Activated T-cell treated with anti-CD3 and anti-CD28 coated beads, Interleukin-2, amount 50 U/mL, for 4 hours (primary cell): ENCODE results near the gene KLK15. TPM values are rescaled to one million over a fixed set of nuclear protein-coding genes. Genes with fewer than 3 reads are reported as not detected.

Experiments used
- ATAC-seq, 2 donors: fragments of 200-7000 bp; cut with Tn5 transposase; one replicate each; pipeline ENCODE4 v1.10.0; 2021
- DNase-seq: peaks from one replicate; pipeline ENCODE4 v3.0.0-alpha.2; 2020
- H3K27me3 Mint-ChIP-seq: one replicate; pipeline ENCODE4 v1.8.0; 2021; ENCODE audit warnings: low read depth, mixed read lengths
- H3K36me3 Mint-ChIP-seq: one replicate; pipeline ENCODE4 v1.8.0; 2022; ENCODE audit warnings: mixed read lengths; ENCODE audit not compliant: insufficient read depth
- H3K4me1 Mint-ChIP-seq: one replicate; pipeline ENCODE4 v1.8.0; 2021; ENCODE audit warnings: low read depth, mixed read lengths
- H3K4me3 Mint-ChIP-seq: one replicate; pipeline ENCODE4 v1.8.0; 2021; ENCODE audit warnings: mild to moderate bottlenecking, moderate library complexity, mixed read lengths
- H3K9me3 Mint-ChIP-seq: one replicate; pipeline ENCODE4 v1.8.0; 2021; ENCODE audit warnings: mixed read lengths
- total RNA-seq, 3 donors: library from RNA; stranded (reverse); gene quantifications; one replicate each; pipeline ENCODE4 v1.2.1, GENCODE V29; 2021

Gene KLK15
- total RNA-seq, 3 donors from 2014 or later, result not detected

GRCh38 chr19:50858886-50859285, 25.5 kb upstream of the KLK15 start:
- no peaks in the 10 kb centered on the region for H3K4me1 Mint-ChIP-seq
- H3K27me3 Mint-ChIP-seq, result peaks cover 65% of the 10 kb centered on the region
- H3K4me3 Mint-ChIP-seq, result no peak overlapping the region
- H3K9me3 Mint-ChIP-seq, result peaks cover 10% of the 10 kb centered on the region
- no peak for DNase-seq
- peaks cover 3% of the 10 kb centered on the region for H3K36me3 Mint-ChIP-seq
- ATAC-seq, result no peak

DNA sequence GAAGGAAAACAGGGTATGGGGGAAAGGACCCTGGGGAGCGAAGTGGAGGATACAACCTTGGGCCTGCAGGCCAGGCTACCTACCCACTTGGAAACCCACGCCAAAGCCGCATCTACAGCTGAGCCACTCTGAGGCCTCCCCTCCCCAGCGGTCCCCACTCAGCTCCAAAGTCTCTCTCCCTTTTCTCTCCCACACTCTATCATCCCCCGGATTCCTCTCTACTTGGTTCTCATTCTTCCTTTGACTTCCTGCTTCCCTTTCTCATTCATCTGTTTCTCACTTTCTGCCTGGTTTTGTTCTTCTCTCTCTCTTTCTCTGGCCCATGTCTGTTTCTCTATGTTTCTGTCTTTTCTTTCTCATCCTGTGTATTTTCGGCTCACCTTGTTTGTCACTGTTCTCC, 24.0 kb upstream of the KLK15 start:
- peaks cover 70% of the 10 kb centered on the region for H3K27me3 Mint-ChIP-seq

DNA sequence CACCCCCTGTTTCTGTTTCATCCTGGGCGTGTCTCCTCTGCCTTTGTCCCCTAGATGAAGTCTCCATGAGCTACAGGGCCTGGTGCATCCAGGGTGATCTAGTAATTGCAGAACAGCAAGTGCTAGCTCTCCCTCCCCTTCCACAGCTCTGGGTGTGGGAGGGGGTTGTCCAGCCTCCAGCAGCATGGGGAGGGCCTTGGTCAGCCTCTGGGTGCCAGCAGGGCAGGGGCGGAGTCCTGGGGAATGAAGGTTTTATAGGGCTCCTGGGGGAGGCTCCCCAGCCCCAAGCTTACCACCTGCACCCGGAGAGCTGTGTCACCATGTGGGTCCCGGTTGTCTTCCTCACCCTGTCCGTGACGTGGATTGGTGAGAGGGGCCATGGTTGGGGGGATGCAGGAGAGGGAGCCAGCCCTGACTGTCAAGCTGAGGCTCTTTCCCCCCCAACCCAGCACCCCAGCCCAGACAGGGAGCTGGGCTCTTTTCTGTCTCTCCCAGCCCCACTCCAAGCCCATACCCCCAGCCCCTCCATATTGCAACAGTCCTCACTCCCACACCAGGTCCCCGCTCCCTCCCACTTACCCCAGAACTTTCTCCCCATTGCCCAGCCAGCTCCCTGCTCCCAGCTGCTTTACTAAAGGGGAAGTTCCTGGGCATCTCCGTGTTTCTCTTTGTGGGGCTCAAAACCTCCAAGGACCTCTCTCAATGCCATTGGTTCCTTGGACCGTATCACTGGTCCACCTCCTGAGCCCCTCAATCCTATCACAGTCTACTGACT, 21.4 kb upstream of the KLK15 start, which contains the start of gene KLK3:
TSS of gene KLK3 (plus strand) at position 280 of the 775 bp plus-strand sequence. CDS start at position 321, 41 bp downstream.
- H3K27me3 Mint-ChIP-seq, result peaks cover 65% of the 10 kb centered on the region

More for the DNA sequence above, 24.0 kb upstream of the KLK15 start:
- no peak for ATAC-seq
- Mint-ChIP-seq H3K4me3 (no peak overlapping the region), H3K9me3 (peaks cover 10% of the 10 kb centered on the region), H3K36me3 (peaks cover 3% of the 10 kb centered on the region), H3K4me1 (no peaks in the 10 kb centered on the region)
- DNase-seq, result no peak

GRCh38 chr19:50851620-50852019, 18.2 kb upstream of the KLK15 start:
- no peak overlapping the region for H3K4me3 Mint-ChIP-seq
- no peaks in the 10 kb centered on the region for H3K4me1 Mint-ChIP-seq
- no peaks in the 10 kb centered on the region for H3K9me3 Mint-ChIP-seq
- ATAC-seq (no peak), DNase-seq (no peak)
- H3K36me3 Mint-ChIP-seq, result no peaks in the 10 kb centered on the region
- peaks cover 52% of the 10 kb centered on the region for H3K27me3 Mint-ChIP-seq

More for the DNA sequence above, 21.4 kb upstream of the KLK15 start, which contains the start of gene KLK3:
- no peaks in the 10 kb centered on the region for H3K4me1 Mint-ChIP-seq
- H3K36me3 Mint-ChIP-seq, result no peaks in the 10 kb centered on the region
- H3K4me3 Mint-ChIP-seq, result no peak within 1 kb of the TSS
- no peak for ATAC-seq
- H3K9me3 Mint-ChIP-seq, result no peaks in the 10 kb centered on the region
- no peak for DNase-seq

GRCh38 chr19:50850738-50851137, 17.4 kb upstream of the KLK15 start:
- Mint-ChIP-seq H3K4me1 (no peaks in the 10 kb centered on the region), H3K27me3 (peaks cover 45% of the 10 kb centered on the region), H3K36me3 (no peaks in the 10 kb centered on the region), H3K9me3 (no peaks in the 10 kb centered on the region), H3K4me3 (no peak overlapping the region)
- ATAC-seq, result no peak
- no peak for DNase-seq

- DNase-seq, result no peak
- peaks cover 18% of the 10 kb centered on the region for H3K27me3 Mint-ChIP-seq
- no peaks in the 10 kb centered on the region for H3K4me1 Mint-ChIP-seq
- no peak for ATAC-seq
- H3K36me3 Mint-ChIP-seq, result no peaks in the 10 kb centered on the region
- H3K4me3 Mint-ChIP-seq, result no peak overlapping the region
- H3K9me3 Mint-ChIP-seq, result peaks cover 16% of the 10 kb centered on the region
Measured at GRCh38 chr19:50844296-50844935, 11.0 kb upstream of the KLK15 start.

- Mint-ChIP-seq H3K9me3 (peaks cover 16% of the 10 kb centered on the region), H3K4me1 (no peaks in the 10 kb centered on the region), H3K4me3 (no peak overlapping the region), H3K27me3 (peaks cover 16% of the 10 kb centered on the region), H3K36me3 (no peaks in the 10 kb centered on the region)
- ATAC-seq (no peak), DNase-seq (no peak)
Measured at GRCh38 chr19:50843701-50844221, 10.4 kb upstream of the KLK15 start.

DNA sequence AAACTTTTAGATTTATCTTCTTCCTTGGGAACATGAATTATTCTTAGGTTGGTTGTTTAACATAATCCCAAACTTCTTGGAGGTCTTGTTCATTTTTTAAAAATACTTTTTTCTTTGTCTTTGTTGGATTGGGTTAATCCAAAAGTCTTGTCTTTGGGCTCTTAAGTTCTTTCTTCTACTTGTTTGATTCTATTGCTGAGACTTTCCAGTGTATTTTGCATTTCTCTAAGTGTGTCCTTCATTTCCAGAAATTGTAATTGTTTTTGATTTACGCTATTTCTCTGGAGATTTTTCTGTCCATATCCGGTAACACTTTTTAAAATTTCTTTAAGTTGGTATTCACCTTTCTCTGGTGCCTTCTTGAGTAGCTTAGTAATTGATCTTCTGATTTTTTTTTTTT, 9.8 kb upstream of the KLK15 start:
- DNase-seq (no peak), ATAC-seq (no peak)
- H3K36me3 Mint-ChIP-seq, result no peaks in the 10 kb centered on the region
- H3K4me1 Mint-ChIP-seq, result no peaks in the 10 kb centered on the region
- no peak overlapping the region for H3K4me3 Mint-ChIP-seq
- H3K9me3 Mint-ChIP-seq, result peaks cover 16% of the 10 kb centered on the region
- peaks cover 15% of the 10 kb centered on the region for H3K27me3 Mint-ChIP-seq

DNA sequence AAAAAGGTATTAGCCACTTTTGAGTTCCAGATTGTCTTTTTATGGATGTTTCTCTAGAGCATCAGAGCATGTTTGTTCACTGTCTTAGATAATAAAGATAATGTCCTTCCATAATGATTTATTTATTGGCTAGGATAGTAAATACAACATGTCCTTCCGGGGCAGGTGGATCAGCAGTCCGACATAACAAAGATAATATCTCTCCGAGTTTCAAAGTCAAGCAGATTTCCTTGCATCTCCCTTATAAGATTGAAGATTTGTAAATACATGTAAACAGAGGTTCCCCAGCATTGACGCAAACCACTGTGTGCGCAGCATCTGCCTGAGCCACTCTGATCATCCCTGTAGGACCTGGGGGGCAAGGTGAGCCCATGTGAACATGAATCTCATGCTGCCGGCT, 8.8 kb upstream of the KLK15 start:
- no peak for ATAC-seq
- no peak overlapping the region for H3K4me3 Mint-ChIP-seq
- H3K4me1 Mint-ChIP-seq, result no peaks in the 10 kb centered on the region
- peaks cover 16% of the 10 kb centered on the region for H3K9me3 Mint-ChIP-seq
- H3K36me3 Mint-ChIP-seq, result no peaks in the 10 kb centered on the region
- DNase-seq, result no peak
- peaks cover 22% of the 10 kb centered on the region for H3K27me3 Mint-ChIP-seq

DNA sequence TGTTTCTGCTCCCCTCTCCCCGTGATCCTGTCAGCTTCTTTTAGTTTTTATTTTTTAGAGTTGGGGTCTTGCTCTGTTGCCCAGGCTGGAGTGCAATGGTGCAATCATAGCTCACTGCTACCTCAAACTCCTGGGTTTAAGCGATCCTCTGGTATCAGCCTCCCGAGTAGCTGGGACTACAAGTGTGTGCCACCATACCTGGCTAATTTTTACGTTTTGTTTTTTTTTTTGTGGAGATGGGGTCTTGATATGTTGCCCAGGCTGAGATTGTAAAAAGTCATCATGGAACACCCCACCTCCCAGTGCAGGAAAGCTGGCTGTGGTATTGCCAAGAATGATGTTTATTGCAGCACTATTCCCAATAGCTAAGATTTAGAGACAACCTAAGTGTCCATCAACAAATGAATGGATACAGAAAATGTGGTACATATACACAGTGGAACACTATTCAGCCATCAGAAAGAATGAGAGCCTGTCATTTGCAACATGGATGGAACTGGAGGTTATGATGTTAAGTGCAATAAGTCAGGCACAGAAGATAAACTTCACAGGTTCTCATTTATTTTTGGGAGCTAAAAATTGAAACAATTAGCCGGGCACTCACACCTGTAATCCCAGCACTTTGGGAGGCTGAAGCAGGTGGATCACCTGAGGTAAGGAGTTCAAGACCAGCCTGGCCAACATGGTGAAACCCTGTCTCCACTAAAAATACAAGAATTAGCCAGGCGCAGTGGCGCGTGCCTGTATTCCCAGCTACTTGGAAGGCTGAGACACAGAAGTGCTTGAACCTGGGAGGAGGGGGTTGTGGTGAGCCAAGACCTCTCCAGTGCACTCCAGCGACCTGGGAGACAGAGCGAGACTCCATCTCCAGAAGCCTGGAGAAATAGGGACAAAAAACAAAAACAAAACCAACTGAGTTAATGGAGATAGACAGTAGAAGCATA, 6.6 kb upstream of the KLK15 start:
- ATAC-seq (no peak), DNase-seq (no peak)
- peaks cover 9% of the 10 kb centered on the region for H3K4me1 Mint-ChIP-seq
- no peak overlapping the region for H3K4me3 Mint-ChIP-seq
- H3K36me3 Mint-ChIP-seq, result no peaks in the 10 kb centered on the region
- H3K9me3 Mint-ChIP-seq, result peaks cover 16% of the 10 kb centered on the region
- peaks cover 29% of the 10 kb centered on the region for H3K27me3 Mint-ChIP-seq

GRCh38 chr19:50838239-50838638, 4.9 kb upstream of the KLK15 start:
- Mint-ChIP-seq H3K36me3 (no peaks in the 10 kb centered on the region), H3K4me1 (peaks cover 9% of the 10 kb centered on the region), H3K27me3 (peaks cover 38% of the 10 kb centered on the region), H3K9me3 (peaks cover 3% of the 10 kb centered on the region), H3K4me3 (no peak overlapping the region)
- no peak for DNase-seq
- no peak for ATAC-seq

GRCh38 chr19:50837300-50837699, 3.9 kb upstream of the KLK15 start:
- H3K4me3 Mint-ChIP-seq, result peak overlapping the region; percentile 48
- H3K9me3 Mint-ChIP-seq, result no peaks in the 10 kb centered on the region
- H3K4me1 Mint-ChIP-seq, result peaks cover 9% of the 10 kb centered on the region
- no peaks in the 10 kb centered on the region for H3K36me3 Mint-ChIP-seq
- H3K27me3 Mint-ChIP-seq, result peaks cover 48% of the 10 kb centered on the region
- ATAC-seq (no peak), DNase-seq (no peak)

- ATAC-seq, result no peak
Measured at GRCh38 chr19:50836543-50837195, 3.3 kb upstream of the KLK15 start.

More at GRCh38 chr19:50836543-50837195, 3.3 kb upstream of the KLK15 start:
- no peaks in the 10 kb centered on the region for H3K36me3 Mint-ChIP-seq
- H3K4me1 Mint-ChIP-seq, result peaks cover 9% of the 10 kb centered on the region
- peaks cover 52% of the 10 kb centered on the region for H3K27me3 Mint-ChIP-seq
- no peak for DNase-seq
- H3K4me3 Mint-ChIP-seq, result peak overlapping the region; percentile 79
- no peaks in the 10 kb centered on the region for H3K9me3 Mint-ChIP-seq
